HCT116 (cell line): ENCODE data around the gene GJB4. TPM values are rescaled to one million over a fixed set of nuclear protein-coding genes. Genes with fewer than 3 reads are reported as not detected.

ENCODE experiments used
- ATAC-seq: fragments of 200-7000 bp; cut with Tn5 transposase; 2 replicates; pipeline ENCODE4 v1.9.1; 2020; ENCODE audit warnings: mild to moderate bottlenecking, moderate library complexity
- Bru-seq: library from RNA; stranded (reverse); fragments of 400-500 nt; gene quantifications from one replicate; lab custom pipeline; 2021; lab: Mats Ljungman, UMichigan
- BruChase-seq, 2 experiments: library from RNA; stranded (reverse); fragments of 400-500 nt; gene quantifications; one replicate each; lab custom pipeline; 2021; lab: Mats Ljungman, UMichigan
- BruUV-seq: library from RNA; stranded (reverse); fragments of 400-500 nt; replicated peaks from 2 replicates; lab custom pipeline; 2021; lab: Mats Ljungman, UMichigan
- CTCF ChIA-PET: fragments of 300-600 bp; sonication (Branson Sonifier 250); formaldehyde crosslinking; loops from one replicate; lab custom pipeline; 2021; ENCODE audit warnings: antibody characterized with exemption; lab: Charles Lee
- POLR2A ChIA-PET: fragments of 300-600, 350-600 bp; sonication (Branson Sonifier 250); formaldehyde crosslinking; loops from one replicate; lab custom pipeline; 2021; ENCODE audit warnings: antibody characterized with exemption; lab: Charles Lee
- RAD21 ChIA-PET, 2 experiments: fragments of 300-600 bp; sonication (Branson Sonifier 250); formaldehyde crosslinking; loops; one replicate each; lab custom pipeline; 2023; ENCODE audit warnings: low total read pairs in 2 of 2; ENCODE audit not compliant: uncharacterized antibody in 2 of 2, unreplicated experiment in 2 of 2, low non-redundant PET in 1 of 2; lab: Charles Lee
- DNase-seq: peaks from one replicate; pipeline ENCODE4 v3.0.0-alpha.2; 2010; ENCODE audit warnings: low read depth, low spot score
- H2AFZ ChIP-seq: fragments of 200-600 bp; shearing (Covaris generic), sonication (generic); 2 replicates; pipeline ENCODE4 v1.6.1; 2017; ENCODE audit warnings: low read depth, mixed run types, mixed read lengths, antibody characterized with exemption, low read length; ENCODE audit not compliant: poor library complexity, severe bottlenecking
- H3K27ac ChIP-seq: 2 replicates; pipeline ENCODE4 v1.5.1; 2012; ENCODE audit warnings: low read depth, low read length
- H3K27me3 ChIP-seq: fragments of 200-600 bp; sonication (generic); 2 replicates; pipeline ENCODE4 v1.6.1; 2016; ENCODE audit warnings: mixed run types, low read length, mixed read lengths; ENCODE audit not compliant: insufficient read depth
- H3K36me3 ChIP-seq, 2 experiments: fragments of 200-500 bp in 1 of 2; fragments of 200-600 bp in 1 of 2; sonication (Bioruptor generic) in 1 of 2; sonication (generic) in 1 of 2; 2 replicates each; pipeline versions ENCODE4 v1.5.1 to v1.6.1; 2014 to 2016; ENCODE audit warnings: low read length in 2 of 2, inconsistent platforms in 1 of 2, mixed read lengths in 1 of 2, mixed run types in 1 of 2; ENCODE audit not compliant: insufficient read depth in 2 of 2, control insufficient read depth in 1 of 2
- H3K4me1 ChIP-seq, 2 experiments: fragments of 200-600 bp in 1 of 2; sonication (generic) in 1 of 2; 2 replicates each; pipeline versions ENCODE4 v1.5.1 to v1.6.1; 2012 to 2017; ENCODE audit warnings: low read length in 2 of 2, inconsistent platforms in 1 of 2, mild to moderate bottlenecking in 1 of 2, mixed read lengths in 1 of 2, mixed run types in 1 of 2, moderate library complexity in 1 of 2; ENCODE audit not compliant: insufficient read depth in 2 of 2, control insufficient read depth in 1 of 2
- H3K4me2 ChIP-seq: fragments of 200-600 bp; sonication (generic); 2 replicates; pipeline ENCODE4 v1.6.1; 2017; ENCODE audit warnings: mixed run types, low read length, mixed read lengths
- H3K4me3 ChIP-seq, 2 experiments: fragments of 200-600 bp in 1 of 2; sonication (generic) in 1 of 2; replicated peaks in 1 of 2; 2 replicates each; pipeline ENCODE4 v1.5.1; 2011 to 2016; ENCODE audit warnings: low read length in 2 of 2, control low read depth in 1 of 2, low read depth in 1 of 2, mild to moderate bottlenecking in 1 of 2, mixed read lengths in 1 of 2, mixed run types in 1 of 2
- H3K79me2 ChIP-seq: fragments of 200-600 bp; sonication (generic); 2 replicates; pipeline ENCODE4 v1.6.1; 2017; ENCODE audit warnings: mild to moderate bottlenecking, mixed run types, low read length, moderate library complexity, mixed read lengths; ENCODE audit not compliant: insufficient read depth
- H3K9ac ChIP-seq: fragments of 200-600 bp; sonication (generic); 2 replicates; pipeline ENCODE4 v1.6.1; 2016; ENCODE audit warnings: low read length, mixed read lengths
- H3K9me2 ChIP-seq: fragments of 200-600 bp; sonication (generic), shearing (Covaris generic); 2 replicates; pipeline ENCODE4 v1.6.1; 2017; ENCODE audit warnings: mixed run types, mild to moderate bottlenecking, moderate library complexity; ENCODE audit not compliant: insufficient read depth
- H3K9me3 ChIP-seq, 2 experiments: fragments of 200-500 bp in 1 of 2; fragments of 200-600 bp in 1 of 2; sonication (Bioruptor generic) in 1 of 2; sonication (generic) in 1 of 2; 2 replicates each; pipeline ENCODE4 v1.6.1; 2014 to 2017; ENCODE audit warnings: low read length in 2 of 2, mixed read lengths in 2 of 2, inconsistent platforms in 1 of 2, low read depth in 1 of 2, mild to moderate bottlenecking in 1 of 2, mixed run types in 1 of 2, moderate library complexity in 1 of 2; ENCODE audit not compliant: control insufficient read depth in 1 of 2, insufficient read depth in 1 of 2
- H4K20me1 ChIP-seq: fragments of 200-600 bp; sonication (generic), shearing (Covaris generic); 2 replicates; pipeline ENCODE4 v1.6.1; 2017; ENCODE audit warnings: mixed run types, mild to moderate bottlenecking, moderate library complexity; ENCODE audit not compliant: insufficient read depth
- CEBPB ChIP-seq: IDR thresholded peaks from 2 replicates; pipeline ENCODE4 v1.6.1; 2012; ENCODE audit warnings: low read depth
- CTCF ChIP-seq, 3 experiments: fragments of 200-600 bp in 1 of 3; sonication (generic) in 1 of 3; IDR thresholded peaks in 2 of 3; conservative IDR thresholded peaks in 1 of 3; 2 replicates each; pipeline ENCODE4 v1.5.1; 2012 to 2017; ENCODE audit warnings: low read depth in 2 of 3, low read length in 2 of 3, antibody characterized with exemption in 1 of 3, borderline replicate concordance in 1 of 3, control low read depth in 1 of 3, mild to moderate bottlenecking in 1 of 3, mixed read lengths in 1 of 3, mixed run types in 1 of 3, moderate library complexity in 1 of 3; ENCODE audit not compliant: insufficient read depth in 1 of 3
- ELF1 ChIP-seq: IDR thresholded peaks from 2 replicates; pipeline ENCODE4 v1.6.1; 2012; ENCODE audit warnings: low read depth, borderline replicate concordance
- EZH2 ChIP-seq: fragments of 200-600 bp; sonication (generic); IDR thresholded peaks from 2 replicates; pipeline ENCODE4 v1.6.1; 2017; ENCODE audit warnings: antibody characterized with exemption, mixed run types
- EZH2phosphoT487 ChIP-seq: fragments of 200-600 bp; IDR thresholded peaks from 2 replicates; pipeline ENCODE4 v1.6.1; 2018; ENCODE audit warnings: antibody characterized with exemption, borderline replicate concordance
- FOSL1 ChIP-seq: IDR thresholded peaks from 2 replicates; pipeline ENCODE4 v1.6.1; 2012; ENCODE audit warnings: low read depth
- MAX ChIP-seq: IDR thresholded peaks from 2 replicates; pipeline ENCODE4 v1.6.1; 2012
- POLR2A ChIP-seq: IDR thresholded peaks from 2 replicates; pipeline ENCODE4 v1.7.0; 2011; ENCODE audit warnings: borderline replicate concordance; ENCODE audit not compliant: insufficient read depth, insufficient read length; ENCODE audit errors: extremely low read depth
- POLR2AphosphoS5 ChIP-seq: IDR thresholded peaks from 2 replicates; pipeline ENCODE4 v1.6.1; 2011; ENCODE audit warnings: mild to moderate bottlenecking, low read depth, low read length, moderate library complexity
- RAD21 ChIP-seq: IDR thresholded peaks from 2 replicates; pipeline ENCODE4 v1.6.1; 2012; ENCODE audit warnings: low read depth, mild to moderate bottlenecking
- REST ChIP-seq: IDR thresholded peaks from 2 replicates; pipeline ENCODE4 v1.6.1; 2012; ENCODE audit warnings: low read depth
- SP1 ChIP-seq: IDR thresholded peaks from 2 replicates; pipeline ENCODE4 v1.6.1; 2012; ENCODE audit warnings: low read depth
- SRF ChIP-seq: IDR thresholded peaks from 2 replicates; pipeline ENCODE4 v1.6.1; 2012; ENCODE audit warnings: low read depth
- YY1 ChIP-seq: IDR thresholded peaks from 2 replicates; pipeline ENCODE4 v1.6.1; 2011; ENCODE audit warnings: low read length, low read depth, moderate library complexity, mild to moderate bottlenecking; ENCODE audit not compliant: insufficient replicate concordance; ENCODE audit errors: extremely low read depth
- ZBTB33 ChIP-seq: IDR thresholded peaks from 2 replicates; pipeline ENCODE4 v1.6.1; 2011; ENCODE audit warnings: mild to moderate bottlenecking, low read length, moderate library complexity; ENCODE audit not compliant: insufficient replicate concordance; ENCODE audit errors: extremely low read depth
- ZFX ChIP-seq: fragments of 450-650 bp; IDR thresholded peaks from 2 replicates; pipeline ENCODE4 v1.6.1; 2017
- ZNF274 ChIP-seq: fragments of 200-500 bp; sonication (Bioruptor generic); IDR thresholded peaks from 2 replicates; pipeline ENCODE4 v1.6.1; 2014; ENCODE audit warnings: mild to moderate bottlenecking, low read depth, low read length, inconsistent platforms
- intact Hi-C: fragments of 100-400 bp; cut with micrococcal nuclease; formaldehyde crosslinking; loops from 2 replicates; pipeline ENCODE4 v1.10.0; 2022
- long read RNA-seq: library from polyadenylated mRNA; unstranded; transcript quantifications from one replicate; pipeline ENCODE4 v2.0.0, GENCODE V29; 2021; ENCODE audit not compliant: unreplicated experiment
- polyA plus RNA-seq: library from polyadenylated mRNA; unstranded; fragments of >200 nt; gene quantifications from 2 replicates; pipeline ENCODE4 v1.2.1, GENCODE V29; 2012; ENCODE audit warnings: missing spikeins
- total RNA-seq: library from RNA; stranded (reverse); gene quantifications from one replicate; pipeline ENCODE4 v1.2.1, GENCODE V29; 2021; ENCODE audit not compliant: unreplicated experiment

GJB4 gene
- total RNA-seq (2.0 TPM), Bru-seq, nascent RNA (percentile 44 among the genes with signal in this experiment), BruChase-seq, experiment 1, labeled RNA remaining after a 6-hour chase (percentile 29 among the genes with signal in this experiment), BruChase-seq, experiment 2, labeled RNA remaining after a 2-hour chase (percentile 46 among the genes with signal in this experiment)
- 3.3 and 4.6 TPM in 2 replicates for polyA plus RNA-seq
- long read RNA-seq: 0 reads

- no peaks in the 10 kb centered on the region for H3K36me3 ChIP-seq
- peak within 1 kb of the TSS; percentile 2; the same call in 1 of the 2 replicates for H3K27ac ChIP-seq
- H4K20me1 ChIP-seq: no peaks in the 10 kb centered on the region
- H3K27me3 ChIP-seq: no peaks in the 10 kb centered on the region
- peak within 1 kb of the TSS; percentile 58 for H3K4me2 ChIP-seq
- intact Hi-C loops: no loop called here
- ATAC-seq: peak; percentile 38
- ChIA-PET RAD21 (no interaction called here), POLR2A (interaction anchor here (0.9 to 1.6 kb wide), 2 partner anchors 20 to 21 kb away, joined by 3 to 4 read pairs; partner anchors contain the start of gene GJB3), CTCF (interaction anchor here (0.7 kb wide), 1 partner anchor 17 kb away, joined by 3 read pairs; no protein-coding TSS in a partner anchor)
- no peaks in the 10 kb centered on the region for H3K9me3 ChIP-seq
- H3K9me2 ChIP-seq: no peaks in the 10 kb centered on the region
- no peak within 1 kb of the TSS for H2AFZ ChIP-seq
- TF ChIP-seq ZFX (no peak), ZBTB33 (no peak), SRF (no peak), ZNF274 (no peak), SP1 (no peak), REST (no peak), MAX (no peak), FOSL1 (no peak), EZH2 (no peak), ELF1 (no peak), CEBPB (no peak), POLR2A (no peak), YY1 (no peak), POLR2AphosphoS5 (peak; percentile 53; the same call in 1 of the 2 replicates), RAD21 (no peak), CTCF (IDR thresholded peaks at IDR 0.05 in 2 of 3, conservative IDR thresholded peaks at IDR 0.05 in 1 of 3; ENCODE audit: borderline replicate concordance in 1 of 3, insufficient read depth in 1 of 3, low read depth in 2 of 3, low read length in 2 of 3) (peak in 2 of 3 experiments; percentile 43 to 47; a peak in 3 of 6 replicates), EZH2phosphoT487 (no peak)
- H3K4me3 ChIP-seq: peak within 1 kb of the TSS; percentile 11 to 20; a peak in 3 of 4 replicates
- H3K9ac ChIP-seq: peak within 1 kb of the TSS; percentile 15; the same call in 1 of the 2 replicates
- DNase-seq: no peak
- H3K79me2 ChIP-seq: no peaks in the 10 kb centered on the region
- peaks cover 51 to 70% of the 10 kb centered on the region in 2 experiments for H3K4me1 ChIP-seq
- BruUV-seq: TSS peak; percentile 40
Measured at GRCh38 chr1:34759503-34760357, at the start of gene GJB4. GJB4 (plus strand) TSS chr1:34759740; CDS start chr1:34761255, 1,515 bp downstream.
